GM12878 (cell line): Measurements from ENCODE around the gene CDH4.

ENCODE experiments used
- EZH2 ChIP-seq: IDR thresholded peaks from 2 replicates; pipeline ENCODE4 v1.6.1; 2012; ENCODE audit warnings: low read depth, mild to moderate bottlenecking, control low read depth, inconsistent platforms, low read length, borderline replicate concordance; ENCODE audit not compliant: control insufficient read depth
- HCFC1 ChIP-seq: fragments of 150-350 bp; IDR thresholded peaks from 2 replicates; pipeline ENCODE4 v1.6.1; 2014; ENCODE audit warnings: low read length
- KAT2A ChIP-seq: conservative IDR thresholded peaks from 2 replicates; pipeline ENCODE4 v1.6.1; 2011; ENCODE audit warnings: low read depth, low read length; ENCODE audit not compliant: control insufficient read depth
- PAX5 ChIP-seq: IDR thresholded peaks from 2 replicates; pipeline ENCODE4 v1.6.1; 2011; ENCODE audit warnings: low read depth, low read length, borderline replicate concordance
- POLR2A ChIP-seq: IDR thresholded peaks from 2 replicates; pipeline ENCODE4 v1.6.1; 2011; ENCODE audit warnings: low read depth, mild to moderate bottlenecking, low read length
- POLR2AphosphoS5 ChIP-seq: IDR thresholded peaks from 2 replicates; pipeline ENCODE4 v1.6.1; 2011; ENCODE audit warnings: mild to moderate bottlenecking, low read length, inconsistent platforms
- RAD21 ChIP-seq: IDR thresholded peaks from 2 replicates; pipeline ENCODE4 v1.6.1; 2011; ENCODE audit warnings: mild to moderate bottlenecking, low read depth, low read length, moderate library complexity; ENCODE audit not compliant: insufficient read depth
- SP1 ChIP-seq: IDR thresholded peaks from one replicate; pipeline ENCODE4 v1.6.1; 2011; ENCODE audit warnings: low read depth, low read length
- TAF1 ChIP-seq: IDR thresholded peaks from 2 replicates; pipeline ENCODE4 v1.6.1; 2011; ENCODE audit warnings: mild to moderate bottlenecking, low read depth, low read length, borderline replicate concordance
- ZNF274 ChIP-seq: IDR thresholded peaks from one replicate; pipeline ENCODE4 v1.8.0; 2011; ENCODE audit not compliant: insufficient read length, insufficient read depth
- TF ChIP-seq, protein P1 (sequence below), 3 experiments: IDR thresholded peaks in 2 of 3; conservative IDR thresholded peaks in 1 of 3; 2 replicates each; pipeline ENCODE4 v1.5.1; 2011; ENCODE audit warnings: low read depth in 3 of 3, low read length in 3 of 3, mild to moderate bottlenecking in 3 of 3, control low read depth in 2 of 3, moderate library complexity in 2 of 3, inconsistent platforms in 1 of 3, mixed read lengths in 1 of 3; ENCODE audit not compliant: control insufficient read depth in 2 of 3, insufficient read depth in 1 of 3; ENCODE audit errors: extremely low read depth in 1 of 3
- TF ChIP-seq, protein P2 (sequence below): fragments of 450-650 bp; formaldehyde crosslinking; IDR thresholded peaks from 2 replicates; pipeline ENCODE4 v1.4.0; 2020; ENCODE audit warnings: mild to moderate bottlenecking, moderate library complexity
- TF ChIP-seq, protein P3 (sequence below): IDR thresholded peaks from 2 replicates; pipeline ENCODE4 v1.6.1; 2012; ENCODE audit warnings: low read length, inconsistent platforms

DNA sequence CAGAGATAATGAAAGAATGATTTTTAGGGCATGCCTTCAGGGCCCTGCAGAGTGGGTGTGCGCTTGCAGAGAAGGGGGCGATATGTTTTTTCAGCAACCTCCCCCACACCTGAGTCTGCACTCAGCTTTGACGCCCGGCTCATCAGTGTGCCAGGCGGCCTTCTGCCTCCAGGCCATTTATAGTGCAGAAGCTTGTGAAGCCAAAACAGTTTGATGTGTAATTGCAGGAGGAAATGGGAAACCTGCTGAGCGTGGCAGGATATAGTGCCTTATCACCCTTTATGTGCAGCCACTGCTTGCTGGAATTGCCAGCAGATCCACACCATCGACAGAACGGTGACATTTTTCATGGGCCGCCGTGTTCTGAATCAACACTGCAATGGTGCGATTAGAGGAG is 178.2 kb downstream of the CDH4 start:
- TF ChIP-seq SP1 (no peak), POLR2AphosphoS5 (no peak), HCFC1 (no peak), ZNF274 (no peak), POLR2A (no peak), EZH2 (no peak), PAX5 (no peak), TAF1 (no peak), KAT2A (no peak), RAD21 (no peak)
- TF ChIP-seq, protein P1, sequence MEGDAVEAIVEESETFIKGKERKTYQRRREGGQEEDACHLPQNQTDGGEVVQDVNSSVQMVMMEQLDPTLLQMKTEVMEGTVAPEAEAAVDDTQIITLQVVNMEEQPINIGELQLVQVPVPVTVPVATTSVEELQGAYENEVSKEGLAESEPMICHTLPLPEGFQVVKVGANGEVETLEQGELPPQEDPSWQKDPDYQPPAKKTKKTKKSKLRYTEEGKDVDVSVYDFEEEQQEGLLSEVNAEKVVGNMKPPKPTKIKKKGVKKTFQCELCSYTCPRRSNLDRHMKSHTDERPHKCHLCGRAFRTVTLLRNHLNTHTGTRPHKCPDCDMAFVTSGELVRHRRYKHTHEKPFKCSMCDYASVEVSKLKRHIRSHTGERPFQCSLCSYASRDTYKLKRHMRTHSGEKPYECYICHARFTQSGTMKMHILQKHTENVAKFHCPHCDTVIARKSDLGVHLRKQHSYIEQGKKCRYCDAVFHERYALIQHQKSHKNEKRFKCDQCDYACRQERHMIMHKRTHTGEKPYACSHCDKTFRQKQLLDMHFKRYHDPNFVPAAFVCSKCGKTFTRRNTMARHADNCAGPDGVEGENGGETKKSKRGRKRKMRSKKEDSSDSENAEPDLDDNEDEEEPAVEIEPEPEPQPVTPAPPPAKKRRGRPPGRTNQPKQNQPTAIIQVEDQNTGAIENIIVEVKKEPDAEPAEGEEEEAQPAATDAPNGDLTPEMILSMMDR (IDR thresholded peaks at IDR 0.05 in 2 of 3, conservative IDR thresholded peaks at IDR 0.05 in 1 of 3; ENCODE audit: control insufficient read depth in 2 of 3, extremely low read depth in 1 of 3, insufficient read depth in 1 of 3, low read depth in 3 of 3, low read length in 3 of 3), result no peak
- TF ChIP-seq, protein P2, sequence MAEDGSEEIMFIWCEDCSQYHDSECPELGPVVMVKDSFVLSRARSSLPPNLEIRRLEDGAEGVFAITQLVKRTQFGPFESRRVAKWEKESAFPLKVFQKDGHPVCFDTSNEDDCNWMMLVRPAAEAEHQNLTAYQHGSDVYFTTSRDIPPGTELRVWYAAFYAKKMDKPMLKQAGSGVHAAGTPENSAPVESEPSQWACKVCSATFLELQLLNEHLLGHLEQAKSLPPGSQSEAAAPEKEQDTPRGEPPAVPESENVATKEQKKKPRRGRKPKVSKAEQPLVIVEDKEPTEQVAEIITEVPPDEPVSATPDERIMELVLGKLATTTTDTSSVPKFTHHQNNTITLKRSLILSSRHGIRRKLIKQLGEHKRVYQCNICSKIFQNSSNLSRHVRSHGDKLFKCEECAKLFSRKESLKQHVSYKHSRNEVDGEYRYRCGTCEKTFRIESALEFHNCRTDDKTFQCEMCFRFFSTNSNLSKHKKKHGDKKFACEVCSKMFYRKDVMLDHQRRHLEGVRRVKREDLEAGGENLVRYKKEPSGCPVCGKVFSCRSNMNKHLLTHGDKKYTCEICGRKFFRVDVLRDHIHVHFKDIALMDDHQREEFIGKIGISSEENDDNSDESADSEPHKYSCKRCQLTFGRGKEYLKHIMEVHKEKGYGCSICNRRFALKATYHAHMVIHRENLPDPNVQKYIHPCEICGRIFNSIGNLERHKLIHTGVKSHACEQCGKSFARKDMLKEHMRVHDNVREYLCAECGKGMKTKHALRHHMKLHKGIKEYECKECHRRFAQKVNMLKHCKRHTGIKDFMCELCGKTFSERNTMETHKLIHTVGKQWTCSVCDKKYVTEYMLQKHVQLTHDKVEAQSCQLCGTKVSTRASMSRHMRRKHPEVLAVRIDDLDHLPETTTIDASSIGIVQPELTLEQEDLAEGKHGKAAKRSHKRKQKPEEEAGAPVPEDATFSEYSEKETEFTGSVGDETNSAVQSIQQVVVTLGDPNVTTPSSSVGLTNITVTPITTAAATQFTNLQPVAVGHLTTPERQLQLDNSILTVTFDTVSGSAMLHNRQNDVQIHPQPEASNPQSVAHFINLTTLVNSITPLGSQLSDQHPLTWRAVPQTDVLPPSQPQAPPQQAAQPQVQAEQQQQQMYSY (CRISPR knock-in tag), result no peak
- TF ChIP-seq, protein P3, sequence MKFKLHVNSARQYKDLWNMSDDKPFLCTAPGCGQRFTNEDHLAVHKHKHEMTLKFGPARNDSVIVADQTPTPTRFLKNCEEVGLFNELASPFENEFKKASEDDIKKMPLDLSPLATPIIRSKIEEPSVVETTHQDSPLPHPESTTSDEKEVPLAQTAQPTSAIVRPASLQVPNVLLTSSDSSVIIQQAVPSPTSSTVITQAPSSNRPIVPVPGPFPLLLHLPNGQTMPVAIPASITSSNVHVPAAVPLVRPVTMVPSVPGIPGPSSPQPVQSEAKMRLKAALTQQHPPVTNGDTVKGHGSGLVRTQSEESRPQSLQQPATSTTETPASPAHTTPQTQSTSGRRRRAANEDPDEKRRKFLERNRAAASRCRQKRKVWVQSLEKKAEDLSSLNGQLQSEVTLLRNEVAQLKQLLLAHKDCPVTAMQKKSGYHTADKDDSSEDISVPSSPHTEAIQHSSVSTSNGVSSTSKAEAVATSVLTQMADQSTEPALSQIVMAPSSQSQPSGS, result no peak
